HepG2 (cell line): ENCODE measurements around the gene STK17A. TPM values are rescaled to one million over a fixed set of nuclear protein-coding genes. Genes with fewer than 3 reads are reported as not detected.

Experiments
- BCL6 ChIP-seq: IDR thresholded peaks from 2 replicates; pipeline ENCODE4 v1.6.1; 2016; ENCODE audit warnings: missing genetic modification reagents, missing compliant biosample characterization
- ELF4 ChIP-seq: sonication (generic); formaldehyde crosslinking; IDR thresholded peaks from 2 replicates; pipeline ENCODE4 v1.5.0; 2020; ENCODE audit warnings: missing genetic modification reagents, mild to moderate bottlenecking, moderate library complexity, borderline replicate concordance
- FOSL2 ChIP-seq: sonication (generic); formaldehyde crosslinking; IDR thresholded peaks from 2 replicates; pipeline ENCODE4 v1.4.0; 2020; ENCODE audit warnings: missing genetic modification reagents
- FOXA1 ChIP-seq, 2 experiments: fragments of 450-650 bp in 1 of 2; sonication (generic) in 1 of 2; formaldehyde crosslinking in 1 of 2; IDR thresholded peaks; 2 replicates each; pipeline versions ENCODE4 v1.4.0 to v1.6.1; 2016 to 2020; ENCODE audit warnings: missing genetic modification reagents in 1 of 2
- FOXK1 ChIP-seq: sonication (generic); formaldehyde crosslinking; IDR thresholded peaks from 2 replicates; pipeline ENCODE4 v1.4.0; 2020; ENCODE audit warnings: low read depth, missing genetic modification reagents, borderline replicate concordance
- ISL2 ChIP-seq: sonication (generic); formaldehyde crosslinking; IDR thresholded peaks from 2 replicates; pipeline ENCODE4 v1.5.0; 2020; ENCODE audit warnings: missing genetic modification reagents
- JUN ChIP-seq: sonication (generic); formaldehyde crosslinking; IDR thresholded peaks from 2 replicates; pipeline ENCODE4 v1.4.0; 2020; ENCODE audit warnings: mild to moderate bottlenecking, missing genetic modification reagents
- MED13 ChIP-seq: sonication (generic); formaldehyde crosslinking; IDR thresholded peaks from 2 replicates; pipeline ENCODE4 v1.5.0; 2020; ENCODE audit warnings: missing genetic modification reagents
- MXI1 ChIP-seq: IDR thresholded peaks from 3 replicates; pipeline ENCODE4 v1.6.1; 2012; ENCODE audit warnings: low read depth, low read length, inconsistent platforms, borderline replicate concordance
- PHF5A ChIP-seq: IDR thresholded peaks from one replicate; pipeline ENCODE4 v1.6.1; 2018; ENCODE audit warnings: low read depth, missing genetic modification reagents; ENCODE audit not compliant: unreplicated experiment
- PPARG ChIP-seq: conservative IDR thresholded peaks from 2 replicates; pipeline ENCODE4 v1.6.1; 2016; ENCODE audit warnings: missing biosample characterization, missing genetic modification reagents
- SPEN ChIP-seq: sonication (generic); formaldehyde crosslinking; IDR thresholded peaks from 2 replicates; pipeline ENCODE4 v1.5.1; 2020; ENCODE audit warnings: low read depth, mild to moderate bottlenecking, missing genetic modification reagents
- TSC22D2 ChIP-seq: sonication (generic); formaldehyde crosslinking; IDR thresholded peaks from 2 replicates; pipeline ENCODE4 v1.5.1; 2020; ENCODE audit warnings: missing genetic modification reagents, mild to moderate bottlenecking, borderline replicate concordance
- ZBTB26 ChIP-seq: IDR thresholded peaks from 2 replicates; pipeline ENCODE4 v1.6.1; 2016; ENCODE audit warnings: missing compliant biosample characterization, missing genetic modification reagents, borderline replicate concordance
- ZFP36L1 ChIP-seq: sonication (generic); formaldehyde crosslinking; IDR thresholded peaks from 2 replicates; pipeline ENCODE4 v1.8.0; 2022; ENCODE audit warnings: mild to moderate bottlenecking, missing genetic modification reagents, moderate library complexity
- ZNF136 ChIP-seq: sonication (generic); formaldehyde crosslinking; IDR thresholded peaks from 2 replicates; pipeline ENCODE4 v1.8.1; 2022; ENCODE audit warnings: low read depth, mild to moderate bottlenecking, moderate library complexity, missing genetic modification reagents
- ZNF24 ChIP-seq: fragments of 450-650 bp; IDR thresholded peaks from 2 replicates; pipeline ENCODE4 v1.6.1; 2017; ENCODE audit warnings: antibody characterized with exemption, mild to moderate bottlenecking
- ZNF263 ChIP-seq: sonication (generic); formaldehyde crosslinking; IDR thresholded peaks from 2 replicates; pipeline ENCODE4 v1.4.0; 2020; ENCODE audit warnings: missing genetic modification reagents
- ZNF274 ChIP-seq: sonication (generic); formaldehyde crosslinking; IDR thresholded peaks from 2 replicates; pipeline ENCODE4 v1.5.1; 2020; ENCODE audit warnings: mild to moderate bottlenecking, missing genetic modification reagents
- ZNF562 ChIP-seq: sonication (generic); formaldehyde crosslinking; IDR thresholded peaks from 2 replicates; pipeline ENCODE4 v1.8.0; 2022; ENCODE audit warnings: missing genetic modification reagents, borderline replicate concordance
- ZNF619 ChIP-seq: sonication (generic); formaldehyde crosslinking; IDR thresholded peaks from 2 replicates; pipeline ENCODE4 v1.4.0; 2020; ENCODE audit warnings: mild to moderate bottlenecking, missing genetic modification reagents
- ZNF646 ChIP-seq: sonication (generic); formaldehyde crosslinking; IDR thresholded peaks from 2 replicates; pipeline ENCODE4 v1.9.0; 2021; ENCODE audit warnings: mild to moderate bottlenecking, missing genetic modification reagents
- polyA plus RNA-seq, 8 experiments: library from polyadenylated mRNA; depleted of rRNA in 3 of 8; stranded (reverse) in 7 of 8; unstranded in 1 of 8; fragments of >200 nt; fragmentation: Illumina TruSeq in 4 of 8; extraction: Trizol in 4 of 8; gene quantifications; 2 replicates each; pipeline versions ENCODE4 v1.2.1 to v1.2.3, GENCODE V29; 2011 to 2016; ENCODE audit warnings: low read depth in 4 of 8, missing spikeins in 1 of 8, mixed read lengths in 1 of 8; ENCODE audit not compliant: insufficient read depth in 1 of 8
- total RNA-seq, 5 experiments: library from RNA; depleted of rRNA; stranded (reverse); fragments of >200 nt; fragmentation: Illumina TruSeq; extraction: Trizol; gene quantifications; 2 replicates each; pipeline ENCODE4 v1.2.3, GENCODE V29; 2016; ENCODE audit warnings: low read depth in 1 of 5

Gene STK17A
- total and polyA plus RNA-seq, 2 of the 13 experiments (the other 11 are each of a cell fraction or from before 2014, with no cell fraction given): 18.6 to 24.3 TPM

GRCh38 chr7:43639858-43640491 lies 57.1 kb downstream of the STK17A start (continued):
- TF ChIP-seq ZNF619 (CRISPR knock-in tag): 0 out of 2 replicates have a peak, but pooled peaks have one; percentile 52
- TF ChIP-seq MXI1: peak; percentile 67; the same call in 1 of the 3 replicates
- TF ChIP-seq FOXA1 (IDR thresholded peaks at IDR 0.05): no peak
- TF ChIP-seq FOXA1 (CRISPR knock-in tag; IDR thresholded peaks at IDR 0.05): peak; percentile 74
- TF ChIP-seq TSC22D2 (CRISPR knock-in tag): no peak
- TF ChIP-seq ZNF274: no peak
- peak; percentile 63; the same call in 1 of the 2 replicates for TF ChIP-seq ZFP36L1 (CRISPR knock-in tag)
- peak; percentile 57; the same call in 1 of the 2 replicates for TF ChIP-seq ZNF136 (CRISPR knock-in tag)
- TF ChIP-seq FOSL2: peak; percentile 86
- no peak for TF ChIP-seq ZNF646 (CRISPR knock-in tag)
- no peak for TF ChIP-seq ZBTB26 (CRISPR knock-in tag)
- TF ChIP-seq PPARG (CRISPR knock-in tag): peak; percentile 82; the same call in 1 of the 2 replicates
- TF ChIP-seq SPEN (CRISPR knock-in tag): peak; percentile 46; the same call in 1 of the 2 replicates
- 0 out of 2 replicates have a peak, but pooled peaks have one; percentile 55 for TF ChIP-seq FOXK1 (CRISPR knock-in tag)
- peak; percentile 78 for TF ChIP-seq BCL6 (CRISPR knock-in tag)
- TF ChIP-seq ZNF24: peak; percentile 49; the same call in 1 of the 2 replicates
- TF ChIP-seq ZNF562 (CRISPR knock-in tag): no peak
- TF ChIP-seq PHF5A (CRISPR knock-in tag): peak; percentile 89
- 0 out of 2 replicates have a peak, but pooled peaks have one; percentile 14 for TF ChIP-seq ZNF263 (CRISPR knock-in tag)
- TF ChIP-seq ELF4 (CRISPR knock-in tag): peak; percentile 81; the same call in 1 of the 2 replicates
- peak; percentile 87 for TF ChIP-seq ISL2
- peak; percentile 70; the same call in 1 of the 2 replicates for TF ChIP-seq MED13 (CRISPR knock-in tag)
- peak; percentile 63; the same call in 1 of the 2 replicates for TF ChIP-seq JUN
